NCI-H2196 (cell line): Measurements from ENCODE around the gene HOXA4.
A peak's percentile ranks its signal among the peaks of the same experiment; 100 is the strongest.

ENCODE experiments used
- DNase-seq: peaks from one replicate; lab custom pipeline; 2025; ENCODE audit not compliant: unreplicated experiment; lab: John Stamatoyannopoulos, UW

HOXA4 gene

DNA sequence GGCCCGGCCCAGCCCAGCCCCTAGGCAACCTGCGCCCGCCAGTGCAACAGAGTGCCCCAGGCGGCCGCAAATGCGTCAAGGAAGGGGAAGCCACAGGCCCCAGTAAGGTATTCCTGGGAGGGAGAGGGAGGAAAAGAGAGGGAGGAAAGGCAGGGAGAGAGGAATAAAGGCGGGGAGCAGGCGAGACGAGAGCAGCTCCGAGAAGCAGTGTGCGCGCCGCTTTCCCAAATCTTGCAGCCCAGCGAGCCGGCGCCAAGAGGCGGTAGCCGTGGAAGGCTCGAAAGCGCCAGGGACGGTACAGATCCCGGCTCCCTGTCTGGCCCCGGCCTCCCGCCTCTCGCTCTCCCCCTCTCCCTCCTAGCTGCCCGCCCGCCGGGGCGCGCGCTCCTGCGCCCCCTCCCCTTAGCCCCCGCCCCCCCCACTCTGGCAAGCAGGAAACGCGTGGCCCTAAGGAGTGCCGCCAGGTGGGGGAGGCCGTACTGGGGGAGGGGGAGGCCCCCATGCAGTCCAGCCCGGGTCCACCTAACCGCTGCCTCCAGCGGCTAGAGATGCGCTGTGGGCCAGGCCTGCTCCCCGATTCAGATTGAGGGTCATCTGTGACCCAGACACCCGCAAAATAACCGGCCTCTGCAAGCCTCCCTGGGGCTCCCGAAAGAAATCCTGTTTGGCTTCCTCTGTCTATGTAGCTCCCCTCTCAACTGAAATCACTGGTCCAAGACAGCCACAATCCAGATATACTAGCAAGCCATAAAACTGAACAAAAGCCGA, 39.3 kb upstream of the HOXA4 start:
- DNase-seq = no peak

DNA sequence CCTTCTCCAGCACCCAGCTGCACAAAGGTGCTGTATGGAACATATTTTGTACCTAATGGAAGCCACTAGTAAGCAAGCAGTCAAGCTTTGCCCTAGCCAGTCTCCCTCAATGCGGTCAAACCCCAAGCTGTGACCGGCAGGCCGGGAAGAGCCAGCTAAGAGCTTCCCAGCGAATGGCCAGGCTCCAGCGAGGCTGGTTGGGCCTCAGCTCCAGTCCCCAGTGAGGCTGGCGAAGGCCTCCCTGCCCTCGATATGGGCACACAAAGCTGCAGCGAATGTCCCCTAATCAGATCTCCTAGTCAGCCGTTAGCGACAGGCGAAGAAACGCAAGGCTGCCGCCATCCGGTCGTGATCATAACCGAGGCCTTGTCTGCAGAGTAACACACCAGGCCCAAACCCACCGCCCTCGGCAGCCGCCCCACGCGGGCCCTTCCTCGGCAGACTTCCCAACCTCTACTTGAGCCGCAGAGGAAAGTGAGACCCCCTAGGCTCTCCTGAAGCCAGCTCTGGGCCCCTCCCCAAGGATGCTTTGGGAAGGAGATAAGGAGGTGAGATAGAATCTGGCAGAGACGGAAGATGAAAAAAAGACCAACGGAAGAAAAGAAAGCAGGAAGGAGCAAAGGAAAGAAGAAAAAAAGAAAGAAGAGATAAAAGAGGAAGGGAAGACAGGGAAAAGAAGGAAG, 37.8 kb upstream of the HOXA4 start:
- DNase-seq = no peak

DNA sequence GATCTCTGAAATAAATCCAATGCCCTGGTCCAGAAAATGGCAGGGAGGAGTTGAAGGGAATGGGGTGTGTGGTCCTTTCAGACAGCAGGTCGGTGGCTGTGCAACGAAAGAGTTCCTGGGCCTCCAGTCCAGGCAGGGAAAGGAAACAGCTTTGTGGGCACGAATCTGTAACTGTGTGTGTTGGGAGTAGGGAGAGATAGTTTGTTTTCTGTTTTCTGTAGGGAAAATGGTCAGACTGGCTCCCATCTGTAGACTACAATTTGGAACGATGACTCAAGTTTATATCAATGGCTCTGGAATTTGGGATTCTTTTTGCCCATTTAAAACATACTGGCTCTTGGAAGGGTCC, 37.3 kb upstream of the HOXA4 start:
- no peak for DNase-seq

DNA sequence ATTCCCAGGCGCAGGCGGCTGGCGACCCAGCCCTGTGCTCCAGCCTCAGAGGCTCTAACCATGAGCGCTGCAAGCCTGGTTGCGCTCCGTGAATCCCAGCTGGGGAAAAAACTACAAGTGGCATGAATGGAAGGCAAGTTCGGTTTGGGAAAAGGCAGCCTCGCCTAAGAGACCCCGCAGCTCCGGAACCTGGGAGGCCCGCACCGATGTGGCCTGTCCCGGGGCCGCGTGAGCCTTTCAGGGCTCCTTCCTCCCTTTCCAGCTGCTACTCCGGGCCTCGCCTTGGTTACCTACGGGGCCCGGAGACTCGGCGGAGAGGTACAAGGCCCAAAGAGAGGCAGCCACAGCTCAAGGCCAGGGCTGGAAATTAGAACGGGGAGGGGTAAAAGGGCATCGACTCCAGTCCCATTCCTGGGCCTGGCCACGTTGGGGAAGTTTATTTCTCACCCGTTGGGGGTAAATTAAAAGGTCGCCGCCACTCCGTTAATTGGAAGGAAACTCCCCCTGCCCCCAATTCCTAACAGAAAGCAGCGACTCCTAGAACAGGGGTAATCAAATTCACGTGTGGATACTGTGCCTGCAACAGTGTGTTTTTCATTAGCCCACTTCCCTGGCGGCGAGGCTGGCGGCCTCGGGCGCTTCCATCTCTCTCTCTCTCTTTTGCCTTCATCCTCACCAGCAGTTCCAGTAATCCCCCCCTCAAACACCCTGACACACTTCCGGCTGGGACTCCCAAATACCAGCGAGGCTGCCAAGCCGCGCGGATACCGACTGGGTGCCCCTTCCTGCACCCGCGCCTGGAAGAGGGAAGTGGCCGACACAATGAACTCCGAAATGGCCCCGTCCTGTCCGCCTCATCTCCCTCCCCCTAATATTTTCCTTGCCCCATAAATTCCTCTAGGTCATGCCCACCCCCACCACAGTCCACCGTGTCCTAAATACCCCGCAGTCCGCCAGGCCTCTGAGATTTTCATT, 36.3 kb upstream of the HOXA4 start:
- DNase-seq = no peak

DNA sequence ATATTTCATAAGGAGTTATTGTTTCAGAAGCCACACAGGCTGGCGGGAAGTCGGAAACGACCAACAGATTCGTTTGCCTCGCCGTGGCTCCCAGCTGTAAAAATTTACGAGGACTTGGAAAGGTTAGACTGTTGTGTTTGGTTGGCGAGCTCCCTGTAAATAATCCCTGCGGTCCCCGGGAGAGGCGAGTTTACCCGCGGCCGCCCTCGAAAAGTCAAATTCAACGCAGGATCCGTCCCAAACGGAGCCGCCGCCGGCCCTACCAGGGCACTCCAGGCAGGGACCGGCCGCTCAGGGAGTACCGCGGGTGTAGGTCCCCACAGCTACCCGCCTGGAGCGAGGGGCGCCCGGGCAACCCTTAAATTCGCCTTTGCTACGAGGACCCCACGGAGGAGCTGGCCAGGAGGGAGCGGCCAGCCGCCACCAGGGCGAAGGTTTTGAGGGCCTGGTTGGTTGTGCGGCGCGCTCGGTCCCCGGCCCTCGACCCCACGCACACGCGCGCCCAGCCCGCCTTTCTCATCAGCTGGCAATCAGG, 35.5 kb upstream of the HOXA4 start:
- DNase-seq = no peak

DNA sequence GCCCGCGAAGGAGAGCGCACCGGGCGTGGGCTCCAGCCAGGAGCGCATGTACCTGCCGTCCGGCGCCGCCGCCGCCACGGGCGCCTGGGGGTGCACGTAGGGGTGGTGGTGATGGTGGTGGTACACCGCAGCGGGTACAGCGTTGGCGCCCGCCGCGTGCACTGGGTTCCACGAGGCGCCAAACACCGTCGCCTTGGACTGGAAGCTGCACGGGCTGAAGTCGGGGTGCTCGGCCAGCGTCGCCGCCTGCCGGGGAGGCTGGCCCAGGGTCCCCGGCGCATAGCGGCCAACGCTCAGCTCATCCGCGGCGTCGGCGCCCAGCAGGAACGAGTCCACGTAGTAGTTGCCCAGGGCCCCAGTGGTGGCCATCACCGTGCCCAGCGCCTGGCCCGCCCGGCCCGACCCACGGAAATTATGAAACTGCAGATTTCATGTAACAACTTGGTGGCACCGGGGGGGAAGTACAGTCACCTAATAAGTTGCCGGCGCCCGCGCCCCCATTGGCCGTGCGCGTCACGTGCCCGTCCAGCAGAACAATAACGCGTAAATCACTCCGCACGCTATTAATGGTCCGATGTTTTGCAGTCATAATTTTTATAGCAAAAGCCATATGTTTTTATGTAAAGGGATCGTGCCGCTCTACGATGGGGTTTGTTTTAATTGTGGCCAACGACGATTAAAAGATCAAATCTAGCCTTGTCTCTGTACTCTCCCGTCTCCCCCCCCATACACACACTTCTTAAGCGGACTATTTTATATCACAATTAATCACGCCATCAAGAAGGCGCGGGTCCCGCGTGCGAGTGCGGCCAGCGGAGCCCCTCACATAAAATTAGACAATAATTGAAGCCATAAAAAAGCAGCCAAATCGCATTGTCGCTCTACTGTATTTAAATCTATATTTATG, 34.8 kb upstream of the HOXA4 start, which contains the start of gene HOXA9:
Gene HOXA9 (minus strand): TSS at position 449 of the 907 bp plus-strand sequence. CDS start 80 bp downstream, at position 369.
- no peak for DNase-seq

DNA sequence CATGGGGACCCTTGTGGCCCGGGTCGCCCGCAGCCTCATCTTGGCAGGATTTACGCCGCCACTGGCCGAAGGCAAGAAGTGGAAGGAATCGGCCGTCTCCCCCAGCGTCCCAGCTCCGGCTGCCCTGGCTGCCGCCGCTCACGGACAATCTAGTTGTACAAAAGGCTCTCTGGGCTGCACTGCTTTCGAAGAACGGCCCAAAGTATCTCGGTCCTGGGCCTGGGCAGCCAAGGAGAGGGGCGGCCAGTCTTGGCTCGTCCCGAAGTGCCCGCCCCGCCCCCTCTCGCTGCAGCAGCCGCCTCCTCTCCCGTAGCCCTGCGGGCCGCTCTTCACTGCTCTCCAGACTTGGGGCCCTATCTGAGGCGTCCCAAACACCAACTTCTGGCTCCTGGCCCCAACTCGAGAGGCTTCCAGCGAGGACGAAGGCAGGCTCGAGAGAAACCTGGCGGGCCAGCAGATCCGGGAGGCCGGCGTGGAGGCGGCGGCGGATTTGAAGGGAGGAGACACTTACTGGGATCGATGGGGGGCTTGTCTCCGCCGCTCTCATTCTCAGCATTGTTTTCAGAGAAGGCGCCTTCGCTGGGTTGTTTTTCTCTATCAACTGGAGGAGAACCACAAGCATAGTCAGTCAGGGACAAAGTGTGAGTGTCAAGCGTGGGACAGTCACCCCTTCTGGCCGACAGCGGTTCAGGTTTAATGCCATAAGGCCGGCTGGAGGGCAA, 34.0 kb upstream of the HOXA4 start:
- no peak for DNase-seq

DNA sequence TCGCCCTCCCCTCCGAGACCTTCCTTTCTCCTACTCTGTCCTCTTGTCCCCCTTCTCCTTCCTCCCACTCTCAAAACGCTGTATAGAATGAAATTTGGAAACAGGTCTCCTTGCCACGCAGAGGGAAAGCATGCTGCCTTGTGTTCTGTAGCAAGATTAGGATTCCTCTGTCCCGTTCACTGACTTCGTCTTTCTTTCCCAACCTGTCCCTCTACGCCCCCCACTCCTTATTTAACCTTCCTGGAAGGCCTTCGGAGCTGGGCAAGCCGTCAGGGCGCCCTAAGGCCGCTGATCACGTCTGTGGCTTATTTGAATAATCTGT, 33.4 kb upstream of the HOXA4 start:
- no peak for DNase-seq

DNA sequence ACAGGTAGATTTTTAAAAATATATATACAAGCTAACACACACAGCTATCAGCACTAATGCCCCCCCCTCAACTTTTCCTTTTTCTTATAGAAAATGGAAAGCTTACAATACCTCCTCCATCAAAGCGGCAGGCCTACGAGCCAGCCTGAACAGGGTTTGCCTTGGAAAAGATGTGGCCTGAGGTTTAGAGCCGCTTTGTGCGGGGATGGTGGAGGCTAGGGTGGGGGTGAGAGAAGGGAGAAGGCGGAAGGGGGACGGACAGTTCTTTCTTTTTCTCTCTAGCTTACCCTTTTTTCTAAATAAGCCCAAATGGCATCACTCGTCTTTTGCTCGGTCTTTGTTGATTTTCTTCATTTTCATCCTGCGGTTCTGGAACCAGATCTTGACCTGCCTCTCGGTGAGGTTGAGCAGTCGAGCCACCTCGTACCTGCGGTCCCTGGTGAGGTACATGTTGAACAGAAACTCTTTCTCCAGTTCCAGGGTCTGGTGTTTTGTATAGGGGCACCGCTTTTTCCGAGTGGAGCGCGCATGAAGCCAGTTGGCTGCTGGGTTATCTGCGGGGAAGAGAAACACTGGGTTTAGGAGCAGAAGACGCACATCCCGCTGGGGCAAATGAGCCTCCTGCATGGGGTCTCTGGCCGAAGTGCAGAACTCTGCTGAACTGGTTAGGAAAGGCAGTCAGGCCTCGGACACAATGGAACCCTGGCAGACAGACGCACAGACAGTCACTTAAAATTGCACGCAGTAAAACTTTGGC, 32.9 kb upstream of the HOXA4 start:
- no peak for DNase-seq

DNA sequence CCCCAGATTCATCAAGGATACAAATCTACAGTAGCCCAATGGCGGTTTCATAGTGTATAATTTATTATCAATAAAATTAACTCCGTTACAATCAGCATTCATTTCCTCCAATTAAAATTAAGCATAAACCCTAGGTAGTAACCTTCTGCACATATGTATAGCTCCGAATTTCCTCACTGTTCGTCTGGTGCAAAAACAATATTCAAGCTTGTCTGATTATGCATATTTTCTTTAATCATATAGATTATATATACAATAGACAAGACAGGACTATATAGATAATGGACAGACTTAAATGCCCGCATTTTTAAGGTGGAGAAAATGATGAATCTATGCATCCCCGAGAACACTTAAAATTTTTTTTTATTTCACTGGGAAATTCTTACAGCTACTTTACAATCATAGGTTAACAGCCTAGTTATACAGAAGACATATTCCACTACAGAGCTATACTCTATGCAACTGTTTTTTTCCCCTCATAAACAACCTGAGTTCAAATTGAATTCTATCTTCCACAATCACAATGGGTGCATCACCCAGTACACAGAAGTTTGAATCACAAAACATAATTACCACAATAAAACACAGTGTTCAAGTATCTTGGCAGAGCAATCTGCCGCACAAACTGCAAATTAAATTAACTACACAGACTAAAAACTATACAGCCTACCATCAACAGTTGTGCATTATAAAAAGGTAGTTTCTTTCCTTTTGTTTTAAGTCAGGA, 32.2 kb upstream of the HOXA4 start:
- DNase-seq = no peak

DNA sequence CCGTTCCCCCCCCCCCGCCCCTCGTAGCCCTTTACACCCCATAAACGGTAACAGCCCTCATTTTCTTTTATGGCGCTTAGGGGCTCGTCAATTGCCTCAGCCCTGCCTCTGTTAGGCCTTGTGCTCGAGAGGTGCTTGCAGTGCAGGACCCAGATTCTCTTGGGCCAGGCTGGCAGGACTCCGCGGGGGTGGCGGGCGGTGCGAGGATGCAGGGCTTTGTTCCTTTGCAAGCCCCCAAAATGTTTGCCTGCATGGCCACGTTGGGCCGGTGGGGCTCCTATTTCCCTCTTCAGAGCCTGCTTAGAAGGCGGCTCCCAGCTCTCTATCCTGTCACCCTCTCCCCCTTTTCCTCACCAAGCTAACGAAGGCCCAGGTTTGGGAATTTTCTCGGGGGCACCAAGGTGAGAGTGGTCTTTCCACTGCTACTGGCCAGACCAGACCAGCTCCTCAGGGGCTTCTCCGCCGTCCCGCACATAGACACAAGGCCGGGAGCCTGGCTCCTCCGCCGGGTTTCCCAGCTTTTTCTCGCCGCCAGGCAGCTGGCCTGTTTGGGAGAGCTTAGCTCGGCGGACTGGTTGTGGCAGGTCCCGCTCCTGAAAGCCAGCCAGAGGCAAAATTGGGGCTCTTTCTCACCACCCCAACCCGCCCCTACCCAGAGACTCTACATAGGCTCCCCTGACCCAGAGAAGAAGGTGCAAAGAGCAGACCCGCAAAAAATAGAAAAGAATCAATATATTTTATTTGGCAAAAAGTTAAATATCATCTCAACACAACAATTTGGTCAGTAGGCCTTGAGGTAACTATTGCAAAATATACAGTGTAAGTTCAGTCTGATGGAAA, 31.4 kb upstream of the HOXA4 start:
- DNase-seq = no peak

DNA sequence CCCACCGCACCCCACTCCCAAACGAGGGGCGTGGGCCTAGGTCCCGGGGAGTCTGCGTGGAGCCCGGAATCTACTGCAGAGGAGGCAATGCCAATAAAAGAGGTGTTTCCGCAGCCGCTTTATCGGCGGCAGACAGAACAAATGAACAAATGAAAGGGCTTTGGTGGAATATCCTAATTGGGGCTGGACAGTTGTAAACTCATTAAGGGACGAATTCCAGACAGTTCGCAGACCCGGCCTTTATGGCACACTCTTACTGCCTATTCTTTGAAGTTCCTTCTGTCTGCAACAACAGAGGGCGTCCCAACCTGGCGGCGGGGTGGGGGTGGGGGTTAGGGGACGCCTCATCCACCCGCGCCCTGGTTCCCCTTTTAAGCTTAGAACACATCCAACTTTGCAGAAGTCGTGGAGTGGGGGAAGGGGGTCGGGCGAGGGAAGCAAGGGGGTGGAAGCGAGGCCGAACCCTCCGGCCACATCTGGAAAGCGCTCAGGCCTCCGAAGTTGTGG, 30.7 kb upstream of the HOXA4 start:
- no peak for DNase-seq

DNA sequence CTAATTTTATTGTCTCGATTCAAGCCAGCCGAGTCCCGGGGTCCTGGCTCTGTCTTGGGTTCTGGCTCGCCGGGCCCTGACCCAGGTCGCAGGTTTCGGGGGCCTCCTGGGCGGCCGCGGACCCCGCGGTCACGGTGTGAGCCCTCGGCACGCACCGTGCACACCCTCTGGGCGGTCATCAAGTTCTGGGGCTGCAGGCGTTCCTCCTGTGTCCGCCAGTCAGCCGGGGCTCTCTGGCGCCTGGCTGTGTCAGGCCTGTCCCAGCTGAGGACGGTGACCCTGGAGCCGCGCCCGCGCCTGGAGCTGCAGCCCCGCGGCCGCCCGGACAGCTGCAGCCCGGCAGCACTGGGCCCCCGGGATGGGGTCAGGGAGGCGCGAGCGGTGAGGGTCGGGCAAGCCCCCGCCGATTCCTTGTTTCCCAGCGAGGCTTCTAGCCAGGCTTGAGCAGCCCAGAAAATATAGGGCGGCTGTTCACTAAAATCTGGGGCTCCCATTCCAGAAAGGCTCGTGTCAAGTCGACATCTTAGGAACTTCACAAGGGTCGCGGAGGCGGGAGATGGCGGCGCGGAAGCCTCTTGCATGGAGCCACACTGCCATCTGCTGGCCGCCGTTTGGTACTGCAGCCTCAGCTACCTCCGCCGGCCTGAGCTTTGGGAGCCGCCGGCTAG, 30.1 kb upstream of the HOXA4 start:
- peak; percentile 79 for DNase-seq

DNA sequence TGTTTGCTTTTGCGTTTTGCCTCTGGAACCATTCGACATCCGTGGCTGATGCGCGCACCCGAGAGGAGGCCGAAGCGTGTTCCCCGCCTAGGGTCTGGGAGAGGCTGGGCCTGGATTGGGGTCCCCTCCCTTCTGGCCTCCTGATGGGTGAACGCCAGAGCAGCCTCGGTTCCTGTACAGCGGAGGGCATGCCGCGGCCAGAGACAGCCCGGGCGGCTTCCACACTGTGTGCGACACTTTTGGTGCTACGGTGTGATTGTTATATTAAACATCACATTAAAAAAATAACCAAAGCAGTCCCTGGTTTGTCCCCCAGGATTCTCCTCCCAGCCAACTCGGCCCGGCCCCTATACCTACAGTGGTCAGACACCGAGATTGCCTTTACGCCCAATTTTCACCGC, 29.6 kb upstream of the HOXA4 start:
- DNase-seq = no peak

DNA sequence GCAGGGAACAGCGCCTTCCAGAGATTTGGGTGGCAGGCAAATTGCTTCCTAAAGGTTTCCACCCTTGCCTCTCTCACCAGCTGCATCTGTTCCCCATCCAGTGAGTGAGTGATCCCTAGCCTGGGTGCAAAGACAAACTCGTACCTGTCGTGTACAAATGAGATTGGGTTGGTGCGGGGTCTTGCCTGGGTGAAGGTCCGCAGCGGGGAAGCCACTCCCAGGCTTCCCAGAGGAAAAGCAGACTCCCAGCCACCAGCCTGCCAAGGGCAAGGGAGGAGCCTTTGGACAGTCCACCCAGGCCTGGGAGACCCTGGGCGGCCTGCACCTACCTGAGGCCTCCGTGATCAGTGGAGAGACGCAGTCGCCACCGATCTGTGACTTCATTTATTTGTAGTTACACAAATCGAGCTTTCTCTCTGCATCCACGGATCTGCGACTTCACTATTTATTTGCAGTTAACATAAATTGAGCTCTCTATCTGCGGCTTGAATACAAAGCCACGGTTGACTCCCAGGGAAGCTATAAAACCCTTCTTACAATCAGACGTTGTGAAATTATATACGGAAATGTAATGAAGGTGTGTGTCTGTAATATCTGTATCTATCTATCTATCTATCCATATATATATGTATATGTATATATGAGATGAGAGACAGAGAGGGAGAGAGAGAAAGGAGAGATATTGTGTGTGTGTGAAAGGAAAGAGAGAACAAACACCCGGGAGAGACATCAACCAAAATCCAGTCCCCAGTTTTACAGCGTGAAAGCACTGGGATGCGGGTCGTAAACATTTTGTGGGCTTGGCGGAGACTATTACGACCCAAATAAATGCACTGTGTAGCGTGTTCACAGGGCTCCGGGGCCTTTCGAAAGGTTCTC, 28.9 kb upstream of the HOXA4 start:
- no peak for DNase-seq
